ENCODE data around the gene NADSYN1.

- TF ChIP-seq CTCF (IDR thresholded peaks at IDR 0.05) = no peak
- TF ChIP-seq POLR2A (IDR thresholded peaks at IDR 0.05) = no peak
Observed at GRCh38 chr11:71518506-71519471, 65.8 kb downstream of the NADSYN1 start.

Data from body of pancreas (tissue), 4 donors.